ENCODE data around the gene KLHDC7B. TPM values are rescaled to one million over a fixed set of nuclear protein-coding genes. Genes with fewer than 3 reads are reported as not detected.

The KLHDC7B gene
- total RNA-seq, 1 experiment from 2014 or later, result 1.6 TPM

- intact Hi-C loops (cut with micrococcal nuclease; ENCODE audit: unreplicated experiment), result no loop called here
- H3K27me3 ChIP-seq (replicated peaks; ENCODE audit: insufficient read depth, low read depth, low read length, poor library complexity), result no peaks in the 10 kb centered on the region
- ChIA-PET POLR2A (ENCODE audit: low non-redundant PET) (no interaction called here), CTCF (interaction anchor here (0.5 to 0.6 kb wide), 3 partner anchors 11 to 262 kb away, joined by 3 to 6 read pairs (median 3); no protein-coding TSS in a partner anchor)
- no peak overlapping the region for H3K27ac ChIP-seq (ENCODE audit: low read depth, low read length, poor library complexity, severe bottlenecking)
- peaks cover 29% of the 10 kb centered on the region for H3K36me3 ChIP-seq (ENCODE audit: insufficient read depth, low read length, poor library complexity, severe bottlenecking)
- TF ChIP-seq CTCF (conservative IDR thresholded peaks at IDR 0.05; ENCODE audit: low read depth, low read length), result no peak
- TF ChIP-seq EZH2 (IDR thresholded peaks at IDR 0.05; ENCODE audit: borderline replicate concordance, low read depth, low read length, poor library complexity, severe bottlenecking), result no peak
- H3K4me1 ChIP-seq (ENCODE audit: insufficient read depth, low read length, poor library complexity, severe bottlenecking), result peaks cover 7% of the 10 kb centered on the region
- DNase-seq (ENCODE audit: low spot score), result peak; percentile 39
- BruUV-seq (replicated peaks), result no TSS peak
- H3K4me3 ChIP-seq (ENCODE audit: low read depth, low read length, poor library complexity, severe bottlenecking), result no peak overlapping the region
- no peaks in the 10 kb centered on the region for H3K9me3 ChIP-seq (ENCODE audit: low read depth, low read length, poor library complexity, severe bottlenecking)
Measured at GRCh38 chr22:50503475-50504145, 42.1 kb upstream of the KLHDC7B start.

GRCh38 chr22:50504369-50505211, 41.1 kb upstream of the KLHDC7B start:
- no peak for DNase-seq (ENCODE audit: low spot score)
- BruUV-seq (replicated peaks), result no TSS peak
- no peaks in the 10 kb centered on the region for H3K9me3 ChIP-seq (ENCODE audit: low read depth, low read length, poor library complexity, severe bottlenecking)

More at GRCh38 chr22:50504369-50505211, 41.1 kb upstream of the KLHDC7B start:
- TF ChIP-seq CTCF (conservative IDR thresholded peaks at IDR 0.05; ENCODE audit: low read depth, low read length), result no peak
- no peak for TF ChIP-seq EZH2 (IDR thresholded peaks at IDR 0.05; ENCODE audit: borderline replicate concordance, low read depth, low read length, poor library complexity, severe bottlenecking)
- H3K36me3 ChIP-seq (ENCODE audit: insufficient read depth, low read length, poor library complexity, severe bottlenecking), result peaks cover 29% of the 10 kb centered on the region
- no peaks in the 10 kb centered on the region for H3K27me3 ChIP-seq (replicated peaks; ENCODE audit: insufficient read depth, low read depth, low read length, poor library complexity)
- ChIA-PET CTCF (interaction anchor here (0.5 kb wide), 1 partner anchor 92 kb away, joined by 3 read pairs; no protein-coding TSS in a partner anchor), POLR2A (ENCODE audit: low non-redundant PET) (no interaction called here)
- peaks cover 11% of the 10 kb centered on the region for H3K4me1 ChIP-seq (ENCODE audit: insufficient read depth, low read length, poor library complexity, severe bottlenecking)
- no peak overlapping the region for H3K27ac ChIP-seq (ENCODE audit: low read depth, low read length, poor library complexity, severe bottlenecking)
- intact Hi-C loops (cut with micrococcal nuclease; ENCODE audit: unreplicated experiment), result no loop called here
- H3K4me3 ChIP-seq (ENCODE audit: low read depth, low read length, poor library complexity, severe bottlenecking), result no peak overlapping the region

Data from A673 (cell line).